Measurements from ENCODE around the gene OR14I1. TPM values are rescaled to one million over a fixed set of nuclear protein-coding genes. Genes with fewer than 3 reads are reported as not detected.

Gene OR14I1
- total RNA-seq, 3 donors from 2014 or later (not counting 1 experiment from before 2014, with no cell fraction given), result not detected

- Histone ChIP-seq H3K9me3 (ENCODE audit: control insufficient read depth, insufficient read depth, low read length) (no peaks in the 10 kb centered on the region), H3K4me1 (ENCODE audit: control insufficient read depth, insufficient read depth, low read length) (no peaks in the 10 kb centered on the region), H3K27ac (ENCODE audit: low read length) (no peak overlapping the region), H3K4me3 (ENCODE audit: low read length) (no peak overlapping the region), H3K36me3 (ENCODE audit: control insufficient read depth, insufficient read depth, low read length) (no peaks in the 10 kb centered on the region), H3K27me3 (ENCODE audit: control insufficient read depth, insufficient read depth, low read length) (no peaks in the 10 kb centered on the region)
- no peaks in the 10 kb centered on the region for H3K36me3 Mint-ChIP-seq
- no peaks in the 10 kb centered on the region for H3K4me1 Mint-ChIP-seq
- ATAC-seq, result no peak
- no peak for DNase-seq
- H3K9me3 Mint-ChIP-seq, result peaks cover 0 to 6% of the 10 kb centered on the region in 2 donors
- H3K4me3 Mint-ChIP-seq, result no peak overlapping the region
- TF ChIP-seq CTCF (IDR thresholded peaks at IDR 0.05), result no peak
- no peak overlapping the region for H3K27ac Mint-ChIP-seq
- 91% methylated on average over 51 of the region's 51 CpGs for WGBS (ENCODE audit: insufficient coverage)
- H3K27me3 Mint-ChIP-seq (ENCODE audit: low read depth in 2 of 2), result peaks cover 6 to 24% of the 10 kb centered on the region in 2 donors
- intact Hi-C loops (cut with micrococcal nuclease), result no loop called here
These were observed 10.9 kb downstream of the OR14I1 start for GRCh38 chr1:248691567-248692155.

GRCh38 chr1:248688527-248689298, 13.9 kb downstream of the OR14I1 start:
- no peak overlapping the region for H3K27ac ChIP-seq (ENCODE audit: low read length)
- Mint-ChIP-seq H3K27me3 (ENCODE audit: low read depth in 2 of 2) (peaks cover 6 to 13% of the 10 kb centered on the region in 2 donors), H3K4me1 (no peaks in the 10 kb centered on the region), H3K9me3 (peaks cover 0 to 6% of the 10 kb centered on the region in 2 donors), H3K36me3 (no peaks in the 10 kb centered on the region), H3K4me3 (no peak overlapping the region), H3K27ac (no peak overlapping the region)
- no peak overlapping the region for H3K4me3 ChIP-seq (ENCODE audit: low read length)
- TF ChIP-seq CTCF (IDR thresholded peaks at IDR 0.05), result no peak
- ATAC-seq (no peak), DNase-seq (no peak)
- intact Hi-C loops (cut with micrococcal nuclease), result no loop called here
- no peaks in the 10 kb centered on the region for H3K4me1 ChIP-seq (ENCODE audit: control insufficient read depth, insufficient read depth, low read length)
- H3K36me3 ChIP-seq (ENCODE audit: control insufficient read depth, insufficient read depth, low read length), result no peaks in the 10 kb centered on the region
- H3K9me3 ChIP-seq (ENCODE audit: control insufficient read depth, insufficient read depth, low read length), result no peaks in the 10 kb centered on the region
- no peaks in the 10 kb centered on the region for H3K27me3 ChIP-seq (ENCODE audit: control insufficient read depth, insufficient read depth, low read length)
- 88% methylated on average over 4 of the region's 4 CpGs for WGBS (ENCODE audit: insufficient coverage)

- Mint-ChIP-seq H3K4me1 (no peaks in the 10 kb centered on the region), H3K9me3 (peaks cover 0 to 2% of the 10 kb centered on the region in 2 donors), H3K36me3 (no peaks in the 10 kb centered on the region), H3K27me3 (ENCODE audit: low read depth in 2 of 2) (peaks cover 4 to 6% of the 10 kb centered on the region in 2 donors), H3K27ac (no peak overlapping the region), H3K4me3 (no peak overlapping the region)
- DNase-seq (peak in 1 of 2 donors; percentile 63), ATAC-seq (no peak)
- WGBS (ENCODE audit: insufficient coverage), result 19% methylated on average over 3 of the region's 3 CpGs
- Histone ChIP-seq H3K4me1 (ENCODE audit: control insufficient read depth, insufficient read depth, low read length) (no peaks in the 10 kb centered on the region), H3K9me3 (ENCODE audit: control insufficient read depth, insufficient read depth, low read length) (no peaks in the 10 kb centered on the region), H3K4me3 (ENCODE audit: low read length) (no peak overlapping the region), H3K36me3 (ENCODE audit: control insufficient read depth, insufficient read depth, low read length) (no peaks in the 10 kb centered on the region), H3K27me3 (ENCODE audit: control insufficient read depth, insufficient read depth, low read length) (no peaks in the 10 kb centered on the region), H3K27ac (ENCODE audit: low read length) (no peak overlapping the region)
- intact Hi-C loops (cut with micrococcal nuclease), result no loop called here
- TF ChIP-seq CTCF (IDR thresholded peaks at IDR 0.05), result no peak
These were observed 15.8 kb downstream of the OR14I1 start for GRCh38 chr1:248686815-248687214.

Data from natural killer cell (primary cell).